Liver (tissue), 9 donors: Measurements from ENCODE around the gene HORMAD2. TPM values are rescaled to one million over a fixed set of nuclear protein-coding genes. Genes with fewer than 3 reads are reported as not detected.

Experiments used
- DNase-seq: peaks from one replicate; pipeline ENCODE4 v3.0.0-alpha.2; 2017; ENCODE audit warnings: low spot score
- H3K27ac ChIP-seq, 2 donors: one replicate each; pipeline ENCODE4 v1.7.0; 2013; ENCODE audit warnings: inconsistent platforms in 2 of 2, low read length in 2 of 2, control low read depth in 1 of 2, low read depth in 1 of 2, mild to moderate bottlenecking in 1 of 2
- H3K27me3 ChIP-seq, 4 donors: one replicate each; pipeline versions ENCODE4 v1.6.1 to v1.7.0; 2013; ENCODE audit warnings: low read length in 3 of 4, inconsistent platforms in 1 of 4, mild to moderate bottlenecking in 1 of 4, moderate library complexity in 1 of 4; ENCODE audit not compliant: control insufficient read depth in 4 of 4, insufficient read depth in 4 of 4
- H3K36me3 ChIP-seq, 4 donors: one replicate each; pipeline versions ENCODE4 v1.6.1 to v1.7.0; 2013; ENCODE audit warnings: low read length in 3 of 4, mild to moderate bottlenecking in 3 of 4, low read depth in 1 of 4, moderate library complexity in 1 of 4; ENCODE audit not compliant: control insufficient read depth in 4 of 4, insufficient read depth in 3 of 4
- H3K4me1 ChIP-seq, 4 donors: one replicate each; pipeline versions ENCODE4 v1.6.1 to v1.7.0; 2013; ENCODE audit warnings: low read length in 3 of 4, mild to moderate bottlenecking in 3 of 4, moderate library complexity in 1 of 4; ENCODE audit not compliant: control insufficient read depth in 4 of 4, insufficient read depth in 4 of 4
- H3K4me3 ChIP-seq, 3 donors: one replicate each; pipeline versions ENCODE4 v1.6.1 to v1.7.0; 2013; ENCODE audit warnings: low read length in 3 of 3, control low read depth in 1 of 3, low read depth in 1 of 3, mild to moderate bottlenecking in 1 of 3
- H3K9ac ChIP-seq, 2 donors: one replicate each; pipeline ENCODE4 v1.7.0; 2013; ENCODE audit warnings: low read length in 2 of 2, mild to moderate bottlenecking in 2 of 2, moderate library complexity in 2 of 2, control low read depth in 1 of 2, low read depth in 1 of 2
- H3K9me3 ChIP-seq, 4 donors: one replicate each; pipeline versions ENCODE4 v1.6.1 to v1.7.0; 2013; ENCODE audit warnings: low read length in 3 of 4; ENCODE audit not compliant: control insufficient read depth in 4 of 4
- ATF3 ChIP-seq: IDR thresholded peaks from 2 replicates; pipeline ENCODE4 v1.6.1; 2016; ENCODE audit warnings: antibody characterized with exemption
- CTCF ChIP-seq: fragments of 150-350 bp; IDR thresholded peaks from 2 replicates; pipeline ENCODE4 v1.5.1; 2017; ENCODE audit warnings: improper control_type of control experiment, low read depth, low read length; ENCODE audit not compliant: missing input control
- EGR1 ChIP-seq, 2 donors: IDR thresholded peaks; 2 replicates each; pipeline ENCODE4 v1.6.1; 2016 to 2018; ENCODE audit warnings: antibody characterized with exemption in 2 of 2, low read depth in 2 of 2
- FOXA1 ChIP-seq: IDR thresholded peaks from 2 replicates; pipeline ENCODE4 v1.6.1; 2016; ENCODE audit warnings: antibody characterized with exemption
- FOXA2 ChIP-seq: IDR thresholded peaks from 2 replicates; pipeline ENCODE4 v1.6.1; 2016; ENCODE audit warnings: antibody characterized with exemption
- GABPA ChIP-seq, 2 donors: IDR thresholded peaks in 1 of 2; conservative IDR thresholded peaks in 1 of 2; 2 replicates each; pipeline ENCODE4 v1.6.1; 2016; ENCODE audit warnings: antibody characterized with exemption in 2 of 2, mild to moderate bottlenecking in 1 of 2, moderate library complexity in 1 of 2
- HNF4A ChIP-seq, 2 donors: conservative IDR thresholded peaks; 2 replicates each; pipeline ENCODE4 v1.6.1; 2016; ENCODE audit warnings: antibody characterized with exemption in 2 of 2, mild to moderate bottlenecking in 2 of 2
- HNF4G ChIP-seq: IDR thresholded peaks from 2 replicates; pipeline ENCODE4 v1.6.1; 2016; ENCODE audit warnings: antibody characterized with exemption
- JUND ChIP-seq, 2 donors: IDR thresholded peaks; 2 replicates each; pipeline ENCODE4 v1.6.1; 2016; ENCODE audit warnings: antibody characterized with exemption in 2 of 2
- MAX ChIP-seq: IDR thresholded peaks from 2 replicates; pipeline ENCODE4 v1.6.1; 2016; ENCODE audit warnings: antibody characterized with exemption
- RAD21 ChIP-seq, 2 donors: IDR thresholded peaks; 2 replicates each; pipeline ENCODE4 v1.6.1; 2016; ENCODE audit warnings: antibody characterized with exemption in 2 of 2, mild to moderate bottlenecking in 2 of 2
- REST ChIP-seq: IDR thresholded peaks from 2 replicates; pipeline ENCODE4 v1.6.1; 2016; ENCODE audit warnings: antibody characterized with exemption, mild to moderate bottlenecking
- RXRA ChIP-seq, 2 donors: IDR thresholded peaks; 2 replicates each; pipeline ENCODE4 v1.6.1; 2017 to 2018; ENCODE audit warnings: antibody characterized with exemption in 2 of 2, mild to moderate bottlenecking in 1 of 2
- SP1 ChIP-seq: IDR thresholded peaks from 2 replicates; pipeline ENCODE4 v1.6.1; 2018; ENCODE audit warnings: antibody characterized with exemption, mild to moderate bottlenecking
- TAF1 ChIP-seq: conservative IDR thresholded peaks from 2 replicates; pipeline ENCODE4 v1.6.1; 2016; ENCODE audit warnings: antibody characterized with exemption, mild to moderate bottlenecking
- YY1 ChIP-seq: IDR thresholded peaks from 2 replicates; pipeline ENCODE4 v1.6.1; 2016; ENCODE audit warnings: antibody characterized with exemption, mild to moderate bottlenecking
- ZBTB33 ChIP-seq: IDR thresholded peaks from 2 replicates; pipeline ENCODE4 v1.6.1; 2016; ENCODE audit warnings: antibody characterized with exemption
- WGBS: extraction: QIAGEN DNeasy Blood & Tissue Kit; methylation state at CpG from one replicate; pipeline ENCODE4 v1.1.7; 2013; 5-methylcytosine and 5-hydroxymethylcytosine counted together
- polyA plus RNA-seq, 2 donors: library from polyadenylated mRNA; stranded (reverse) in 1 of 2; unstranded in 1 of 2; fragments of 200-250 nt in 1 of 2; fragments of >200 nt in 1 of 2; fragmentation: Nextera tagmentation in 1 of 2; extraction: Ambion mirVana in 1 of 2; gene quantifications; one replicate each; pipeline versions ENCODE4 v1.2.1 to v1.2.3, GENCODE V29; 2013 to 2015
- total RNA-seq, 2 donors: library from RNA; depleted of rRNA; stranded (reverse); fragments of >200 nt; gene quantifications; one replicate each; pipeline ENCODE4 v1.2.3, GENCODE V29; 2014
- donor health status: healthy.
- donor health status: healthy.
- donor health status: healthy.
- donor health status: healthy.
- donor health status: healthy.

Gene HORMAD2
- total and polyA plus RNA-seq, 4 donors = 0.44 to 2.8 (median 0.47) TPM; not detected in 1

- Histone ChIP-seq H3K9me3 (peaks cover 0 to 6% (median 0%) of the 10 kb centered on the region in 4 donors), H3K36me3 (no peaks in the 10 kb centered on the region), H3K4me1 (no peaks in the 10 kb centered on the region), H3K4me3 (no peak overlapping the region), H3K9ac (no peak overlapping the region), H3K27ac (no peak overlapping the region), H3K27me3 (peaks cover 0 to 2% (median 0%) of the 10 kb centered on the region in 4 donors)
- TF ChIP-seq FOXA1 (no peak), GABPA (IDR thresholded peaks at IDR 0.05 in 1 of 2, conservative IDR thresholded peaks at IDR 0.05 in 1 of 2) (no peak), FOXA2 (no peak), EGR1 (IDR thresholded peaks at IDR 0.05; ENCODE audit: low read depth in 2 of 2) (no peak), HNF4A (conservative IDR thresholded peaks at IDR 0.05) (no peak), HNF4G (no peak), RAD21 (IDR thresholded peaks at IDR 0.05) (no peak), SP1 (no peak), MAX (no peak), RXRA (IDR thresholded peaks at IDR 0.05) (no peak), JUND (IDR thresholded peaks at IDR 0.05) (no peak), TAF1 (no peak), REST (no peak), ATF3 (no peak), YY1 (no peak), CTCF (no peak)
- no peak for DNase-seq
- WGBS = 87% methylated on average over 2 of the region's 2 CpGs
Observed at GRCh38 chr22:30143265-30143664, 63.0 kb downstream of the HORMAD2 start.

- no peak for DNase-seq
- H3K27me3 ChIP-seq = peaks cover 0 to 2% (median 0%) of the 10 kb centered on the region in 4 donors
- no peaks in the 10 kb centered on the region for H3K4me1 ChIP-seq
- H3K27ac ChIP-seq = no peak overlapping the region
- WGBS = 75% methylated on average over 5 of the region's 5 CpGs
- H3K4me3 ChIP-seq = no peak overlapping the region
- no peaks in the 10 kb centered on the region for H3K36me3 ChIP-seq
- H3K9ac ChIP-seq = no peak overlapping the region
- peaks cover 0 to 6% (median 0%) of the 10 kb centered on the region in 4 donors for H3K9me3 ChIP-seq
- TF ChIP-seq YY1 (no peak), JUND (IDR thresholded peaks at IDR 0.05) (no peak), ATF3 (no peak), SP1 (no peak), TAF1 (no peak), FOXA1 (no peak), ZBTB33 (no peak), GABPA (IDR thresholded peaks at IDR 0.05 in 1 of 2, conservative IDR thresholded peaks at IDR 0.05 in 1 of 2) (no peak), CTCF (no peak), RAD21 (IDR thresholded peaks at IDR 0.05) (no peak), REST (no peak)
Observed at GRCh38 chr22:30144391-30144790, 64.1 kb downstream of the HORMAD2 start.
